Omental fat pad (tissue), 4 donors: ENCODE measurements around the gene ORMDL2. TPM values are rescaled to one million over a fixed set of nuclear protein-coding genes. Genes with fewer than 3 reads are reported as not detected.
"Not testable (repeated sequence)": the region's sequence is repeated elsewhere in the genome, so short reads cannot be mapped to it uniquely, and the experiment has no call there.

ENCODE experiments used
- ATAC-seq: fragments of 150-250 bp; one replicate; pipeline ENCODE4 v1.9.1; 2016; ENCODE audit warnings: mild to moderate bottlenecking, moderate library complexity; ENCODE audit not compliant: low FRiP score
- DNase-seq: peaks from one replicate; pipeline ENCODE4 v3.0.0-alpha.2; 2019; ENCODE audit warnings: low spot score
- total RNA-seq, 4 donors: library from RNA; depleted of rRNA; stranded (reverse); fragments of >200 nt; gene quantifications; one replicate each; pipeline ENCODE4 v1.1.0, GENCODE V29; 2016
- TF ChIP-seq, protein P1 (sequence below), 3 donors: fragments of 450-650 bp; IDR thresholded peaks; one replicate each; pipeline ENCODE4 v1.5.1; 2016 to 2017; ENCODE audit warnings: antibody characterized with exemption in 3 of 3, mild to moderate bottlenecking in 3 of 3, moderate library complexity in 2 of 3

Gene ORMDL2
- total RNA-seq, 4 donors from 2014 or later = 24.6 to 34.2 (median 28.6) TPM

DNA sequence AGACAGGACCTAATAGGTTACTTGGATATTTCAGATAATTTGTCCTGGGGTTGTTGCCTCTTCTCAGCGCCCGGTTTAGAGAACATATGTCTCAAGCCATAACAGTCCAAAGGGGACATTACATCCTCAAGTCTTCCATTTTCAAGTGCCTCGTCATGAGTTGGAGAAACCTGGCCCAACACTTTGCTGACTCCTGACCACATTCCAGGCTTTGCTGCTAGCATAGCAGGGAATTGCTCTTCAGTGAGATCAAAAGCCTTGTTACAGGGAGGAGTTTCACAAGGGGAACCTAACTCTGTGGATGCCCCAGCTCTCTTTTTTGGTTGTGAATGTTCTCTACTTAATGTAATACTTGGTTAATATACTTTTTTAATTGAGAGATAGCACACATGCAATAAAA lies 33.1 kb downstream of the ORMDL2 start:
- DNase-seq (no peak), ATAC-seq (no peak)
- TF ChIP-seq, protein P1, sequence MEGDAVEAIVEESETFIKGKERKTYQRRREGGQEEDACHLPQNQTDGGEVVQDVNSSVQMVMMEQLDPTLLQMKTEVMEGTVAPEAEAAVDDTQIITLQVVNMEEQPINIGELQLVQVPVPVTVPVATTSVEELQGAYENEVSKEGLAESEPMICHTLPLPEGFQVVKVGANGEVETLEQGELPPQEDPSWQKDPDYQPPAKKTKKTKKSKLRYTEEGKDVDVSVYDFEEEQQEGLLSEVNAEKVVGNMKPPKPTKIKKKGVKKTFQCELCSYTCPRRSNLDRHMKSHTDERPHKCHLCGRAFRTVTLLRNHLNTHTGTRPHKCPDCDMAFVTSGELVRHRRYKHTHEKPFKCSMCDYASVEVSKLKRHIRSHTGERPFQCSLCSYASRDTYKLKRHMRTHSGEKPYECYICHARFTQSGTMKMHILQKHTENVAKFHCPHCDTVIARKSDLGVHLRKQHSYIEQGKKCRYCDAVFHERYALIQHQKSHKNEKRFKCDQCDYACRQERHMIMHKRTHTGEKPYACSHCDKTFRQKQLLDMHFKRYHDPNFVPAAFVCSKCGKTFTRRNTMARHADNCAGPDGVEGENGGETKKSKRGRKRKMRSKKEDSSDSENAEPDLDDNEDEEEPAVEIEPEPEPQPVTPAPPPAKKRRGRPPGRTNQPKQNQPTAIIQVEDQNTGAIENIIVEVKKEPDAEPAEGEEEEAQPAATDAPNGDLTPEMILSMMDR (IDR thresholded peaks at IDR 0.05) = no peak

DNA sequence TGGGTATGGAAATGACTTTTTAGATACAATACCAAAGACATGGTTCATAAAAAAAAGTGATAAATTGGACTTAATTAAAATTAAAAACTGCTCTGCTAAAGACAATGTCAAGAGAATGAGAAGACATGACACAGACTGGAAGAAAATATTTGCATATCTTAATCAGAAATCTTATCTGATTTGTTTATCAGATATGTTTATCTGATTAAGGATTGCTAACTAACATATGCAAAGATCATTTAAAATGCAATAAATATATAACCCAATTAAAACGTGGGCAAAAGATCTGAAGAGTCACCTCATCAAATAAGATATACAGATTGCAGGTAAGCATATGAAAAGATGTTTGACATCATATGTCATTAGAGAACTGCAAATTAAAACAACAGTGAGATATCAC lies 34.9 kb downstream of the ORMDL2 start:
- DNase-seq = no peak
- ATAC-seq = no peak
- TF ChIP-seq, protein P1 (IDR thresholded peaks at IDR 0.05) = no peak

DNA sequence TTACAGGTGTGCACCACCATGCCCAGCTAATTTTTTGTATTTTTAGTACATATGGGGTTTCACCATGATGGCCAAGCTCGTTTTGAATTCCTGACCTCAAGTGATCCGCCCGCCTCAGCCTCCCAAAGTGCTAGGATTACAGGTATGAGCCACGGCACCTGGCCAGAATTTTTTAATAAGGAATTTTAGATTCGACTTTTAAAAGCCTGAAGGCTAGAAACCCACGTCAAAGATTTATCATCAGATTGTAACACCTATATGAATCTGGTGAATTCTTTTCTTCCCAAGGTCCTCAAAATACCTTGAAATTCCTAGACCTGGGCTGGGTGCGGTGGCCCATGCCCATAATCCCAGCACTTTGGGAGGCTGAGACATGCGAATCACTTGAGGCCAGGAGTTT lies 43.6 kb downstream of the ORMDL2 start:
- DNase-seq (no peak), ATAC-seq (no peak)
- TF ChIP-seq, protein P1 (IDR thresholded peaks at IDR 0.05) = no peak

DNA sequence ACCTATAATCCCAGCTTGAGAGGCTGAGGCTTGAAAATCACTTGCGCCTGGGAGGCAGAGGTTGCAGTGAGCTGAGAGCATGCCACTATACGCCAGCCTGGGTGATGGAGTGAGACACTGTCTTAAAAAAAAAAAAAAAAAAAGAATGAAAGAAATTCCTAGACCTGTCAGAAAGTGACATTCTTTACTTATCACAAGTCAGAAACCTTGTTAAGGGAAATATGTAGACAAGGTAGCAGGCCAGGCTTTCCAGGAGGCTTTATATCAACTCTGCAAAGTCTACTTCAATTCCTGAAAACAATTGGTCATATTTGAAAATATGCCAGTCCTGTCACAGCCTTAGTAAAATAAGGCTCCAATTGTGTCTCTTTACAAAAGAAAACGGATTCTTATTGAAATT lies 44.0 kb downstream of the ORMDL2 start:
- TF ChIP-seq, protein P1 (IDR thresholded peaks at IDR 0.05) = no peak
- ATAC-seq (no peak), DNase-seq (no peak)

DNA sequence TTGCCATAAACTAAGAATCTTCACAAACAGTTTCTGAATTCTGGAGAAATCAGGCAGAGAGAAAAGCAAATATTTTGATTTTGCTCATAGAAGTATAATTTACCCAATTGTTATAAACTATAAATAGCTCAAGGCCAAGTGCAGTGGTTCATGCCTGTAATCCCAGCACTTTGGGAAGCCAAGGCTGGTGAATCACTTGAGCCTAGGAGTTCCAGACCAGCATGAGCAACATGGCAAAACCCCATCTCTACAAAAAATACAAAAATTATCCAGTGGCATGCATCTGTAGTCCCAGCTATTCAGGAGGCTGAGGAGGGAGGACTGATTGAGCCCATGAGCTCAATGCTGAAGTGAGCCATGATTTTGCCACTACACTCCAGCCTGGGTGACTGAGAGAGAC lies 44.4 kb downstream of the ORMDL2 start:
- no peak for DNase-seq
- no peak for ATAC-seq
- TF ChIP-seq, protein P1 (IDR thresholded peaks at IDR 0.05) = no peak

DNA sequence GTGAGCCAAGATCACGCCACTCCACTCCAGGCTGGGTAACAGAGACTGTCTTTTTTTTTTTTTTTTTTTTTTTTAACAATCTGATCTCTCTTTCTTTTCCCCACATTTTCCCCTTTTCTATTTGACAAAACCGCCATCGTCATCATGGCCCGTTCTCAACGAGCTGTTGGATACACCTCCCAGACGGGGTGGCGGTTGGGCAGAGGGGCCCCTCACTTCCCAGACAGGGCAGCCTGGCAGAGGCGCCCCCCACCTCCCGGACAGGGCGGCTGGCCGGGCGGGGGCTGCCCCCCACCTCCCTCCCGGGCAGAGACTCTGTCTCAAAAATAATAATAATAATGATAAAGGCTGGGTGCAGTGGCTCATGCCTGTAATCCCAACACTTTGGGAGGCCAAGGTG lies 45.1 kb downstream of the ORMDL2 start:
- not testable (repeated sequence) for DNase-seq, ATAC-seq

DNA sequence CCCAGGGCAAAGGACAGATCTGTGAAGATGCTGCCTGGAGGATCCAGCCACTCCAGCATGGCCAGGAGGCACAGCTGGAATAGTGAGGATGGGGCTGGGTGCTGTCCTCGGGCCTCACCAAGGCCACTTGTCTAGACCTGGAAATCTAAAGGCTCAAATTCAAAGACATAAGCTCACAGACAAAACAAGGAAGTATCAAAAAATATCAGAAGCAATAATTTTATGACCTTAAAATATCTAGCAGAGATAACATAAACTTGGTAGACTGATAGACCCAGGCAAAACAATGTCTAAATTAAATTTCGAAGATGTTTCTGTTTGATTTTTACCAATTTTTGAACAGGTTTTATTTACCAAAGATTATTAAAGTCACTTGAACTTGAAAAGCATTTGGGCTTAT lies 47.5 kb downstream of the ORMDL2 start:
- DNase-seq (no peak), ATAC-seq (no peak)
- TF ChIP-seq, protein P1 (IDR thresholded peaks at IDR 0.05) = no peak

DNA sequence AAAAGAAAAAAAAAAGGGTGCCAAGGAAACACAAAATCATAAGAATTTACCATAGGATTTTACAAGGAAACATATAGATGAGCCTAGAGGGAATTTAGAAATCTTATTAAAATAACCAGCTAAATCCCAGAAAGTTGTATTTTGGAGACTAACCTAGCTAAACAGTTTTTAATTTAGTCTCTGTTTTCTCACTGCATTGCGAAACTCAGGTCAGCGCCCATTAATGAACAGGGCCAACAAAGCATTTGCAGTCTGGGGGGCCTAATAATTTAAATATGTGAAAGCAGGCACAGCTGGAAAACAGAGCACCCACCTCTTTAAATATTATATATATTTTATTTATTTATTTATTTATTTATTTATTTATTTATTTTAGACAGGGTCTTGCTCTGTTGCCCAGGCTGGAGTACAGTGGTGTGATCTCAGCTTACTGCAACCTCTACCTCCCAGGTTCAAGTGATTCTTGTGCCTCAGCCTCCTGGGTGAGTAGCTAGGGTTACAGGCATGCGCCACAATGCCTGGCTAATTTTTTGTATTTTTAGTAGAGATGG lies 48.7 kb downstream of the ORMDL2 start:
- not testable (repeated sequence) for DNase-seq, ATAC-seq

Other genes starting within 250 kb of the ORMDL2 start
- not detected for gene OR2AP1, start 245.6 kb upstream of the ORMDL2 start, total RNA-seq
- not detected for gene OR10P1, start 181.1 kb upstream of the ORMDL2 start, total RNA-seq
- gene ITGA7, start 110.1 kb upstream of the ORMDL2 start, total RNA-seq = 100 to 1,000 TPM; 101 to 207 (median 156) TPM
- 100 to 1,000 TPM; 168 to 247 (median 213) TPM for gene BLOC1S1, start 102.0 kb upstream of the ORMDL2 start, total RNA-seq
- gene RDH5, start 97.6 kb upstream of the ORMDL2 start, total RNA-seq = 100 to 1,000 TPM in 2 of 4 donors, 10 to 100 TPM in 2; 77.4 to 119 (median 100) TPM
- 1,000 to 10,000 TPM in 2 of 4 donors, 100 to 1,000 TPM in 2; 736 to 1,401 (median 892) TPM for gene CD63, start 89.0 kb upstream of the ORMDL2 start, total RNA-seq
- gene GDF11, start 74.9 kb upstream of the ORMDL2 start, total RNA-seq = 1 to 10 TPM; 1.9 to 5.4 (median 2.5) TPM
- 10 to 100 TPM; 43.8 to 62.7 (median 52.5) TPM for gene SARNP, start 317 bp upstream of the ORMDL2 start, total RNA-seq
- gene DNAJC14, start 11.5 kb downstream of the ORMDL2 start, total RNA-seq = 10 to 100 TPM; 37.2 to 46.7 (median 42.3) TPM
- 100 to 1,000 TPM in 3 of 4 donors, 10 to 100 TPM in 1; 35.0 to 616 (median 308) TPM for gene MMP19, start 24.9 kb downstream of the ORMDL2 start, total RNA-seq
- 10 to 100 TPM; 28.2 to 37.6 (median 29.8) TPM for gene PYM1, start 109.9 kb downstream of the ORMDL2 start, total RNA-seq
- gene DGKA, start 113.1 kb downstream of the ORMDL2 start, total RNA-seq = 10 to 100 TPM; 26.0 to 57.0 (median 37.9) TPM
- 1 to 10 TPM in 2 of 4 donors, under 1 TPM in 2; 0.65 to 5.2 (median 1.2) TPM for gene PMEL, start 148.0 kb downstream of the ORMDL2 start, total RNA-seq
- 10 to 100 TPM in 3 of 4 donors, 1 to 10 TPM in 1; 9.7 to 23.7 (median 17.5) TPM for gene CDK2, start 148.8 kb downstream of the ORMDL2 start, total RNA-seq
- gene RAB5B, start 156.0 kb downstream of the ORMDL2 start, total RNA-seq = 10 to 100 TPM; 46.2 to 71.5 (median 64.8) TPM
- gene SUOX, start 179.2 kb downstream of the ORMDL2 start, total RNA-seq = 10 to 100 TPM; 14.5 to 43.0 (median 22.9) TPM
- 10 to 100 TPM in 1 of 4 donors, 1 to 10 TPM in 3; 4.4 to 10.3 (median 6.6) TPM for gene IKZF4, start 203.0 kb downstream of the ORMDL2 start, total RNA-seq
- gene RPS26, start 223.9 kb downstream of the ORMDL2 start, total RNA-seq = 1,000 to 10,000 TPM in 2 of 4 donors, 100 to 1,000 TPM in 2; 482 to 1,592 (median 1,024) TPM